Karpas-422 (cell line): ENCODE data around the gene PCSK1. TPM values are rescaled to one million over a fixed set of nuclear protein-coding genes. Genes with fewer than 3 reads are reported as not detected.

Source experiments
- DNase-seq: peaks from one replicate; pipeline ENCODE4 v3.0.0-alpha.2; 2015
- H2AFZ ChIP-seq: fragments of 200-600 bp; sonication (generic); 2 replicates; pipeline ENCODE4 v1.6.1; 2014; ENCODE audit warnings: antibody characterized with exemption, low read length, mixed read lengths
- H3K27ac ChIP-seq: fragments of 200-600 bp; sonication (generic); 2 replicates; pipeline ENCODE4 v1.5.1; 2014; ENCODE audit warnings: mild to moderate bottlenecking, low read length, moderate library complexity
- H3K27me3 ChIP-seq: fragments of 200-600 bp; sonication (generic); 2 replicates; pipeline ENCODE4 v1.6.1; 2014; ENCODE audit warnings: low read length, mixed read lengths
- H3K36me3 ChIP-seq: fragments of 200-600 bp; sonication (generic); 2 replicates; pipeline ENCODE4 v1.6.1; 2014; ENCODE audit warnings: low read length, mixed read lengths; ENCODE audit not compliant: insufficient read depth
- H3K4me1 ChIP-seq: fragments of 200-600 bp; sonication (generic); 2 replicates; pipeline ENCODE4 v1.6.1; 2014; ENCODE audit warnings: mild to moderate bottlenecking, low read length, mixed read lengths
- H3K4me2 ChIP-seq: fragments of 200-600 bp; sonication (generic); 2 replicates; pipeline ENCODE4 v1.6.1; 2014; ENCODE audit warnings: low read length, low read depth, mild to moderate bottlenecking; ENCODE audit not compliant: poor library complexity, severe bottlenecking
- H3K4me3 ChIP-seq: fragments of 200-600 bp; sonication (generic); 2 replicates; pipeline ENCODE4 v1.5.1; 2014; ENCODE audit warnings: mild to moderate bottlenecking, antibody characterized with exemption, low read length, mixed read lengths
- H3K79me2 ChIP-seq: fragments of 200-600 bp; sonication (generic); 2 replicates; pipeline ENCODE4 v1.6.1; 2014; ENCODE audit warnings: mild to moderate bottlenecking, low read length, mixed read lengths
- H3K9ac ChIP-seq: fragments of 200-600 bp; sonication (generic); 2 replicates; pipeline ENCODE4 v1.6.0; 2014; ENCODE audit warnings: low read length
- H3K9me2 ChIP-seq: fragments of 200-600 bp; sonication (generic), shearing (Covaris generic); replicated peaks from 2 replicates; pipeline ENCODE4 v1.6.0; 2014; ENCODE audit warnings: mild to moderate bottlenecking, low read length, moderate library complexity; ENCODE audit not compliant: insufficient read depth
- H3K9me3 ChIP-seq: fragments of 300-700, 200-600 bp; sonication (generic); 2 replicates; pipeline ENCODE4 v1.6.1; 2014; ENCODE audit warnings: low read length, mixed read lengths
- H4K20me1 ChIP-seq: fragments of 200-600 bp; sonication (generic); 2 replicates; pipeline ENCODE4 v1.6.1; 2014; ENCODE audit warnings: mild to moderate bottlenecking, antibody characterized with exemption, low read length, low read depth; ENCODE audit not compliant: insufficient read depth
- total RNA-seq: library from RNA; depleted of rRNA; stranded (reverse); fragments of >200 nt; shearing (Covaris generic); gene quantifications from 2 replicates; pipeline ENCODE4 v1.2.3, GENCODE V29; 2014; ENCODE audit warnings: low replicate concordance

PCSK1 gene
- total RNA-seq, 1 experiment from 2014 or later: not detected

GRCh38 chr5:96439477-96440184, 6.6 kb upstream of the PCSK1 start:
- no peaks in the 10 kb centered on the region for H3K4me1 ChIP-seq
- H3K9ac ChIP-seq: no peak overlapping the region
- no peaks in the 10 kb centered on the region for H3K9me2 ChIP-seq
- H3K36me3 ChIP-seq: no peaks in the 10 kb centered on the region
- no peak overlapping the region for H3K4me3 ChIP-seq
- no peak overlapping the region for H3K27ac ChIP-seq
- H3K4me2 ChIP-seq: no peak overlapping the region
- H3K79me2 ChIP-seq: no peaks in the 10 kb centered on the region
- no peak for DNase-seq
- no peak overlapping the region for H2AFZ ChIP-seq
- H4K20me1 ChIP-seq: no peaks in the 10 kb centered on the region
- H3K9me3 ChIP-seq: no peaks in the 10 kb centered on the region
- no peaks in the 10 kb centered on the region for H3K27me3 ChIP-seq

GRCh38 chr5:96434201-96434645, 1.2 kb upstream of the PCSK1 start:
- Histone ChIP-seq H2AFZ (no peak overlapping the region), H3K9ac (no peak overlapping the region), H4K20me1 (no peaks in the 10 kb centered on the region), H3K27me3 (no peaks in the 10 kb centered on the region), H3K4me2 (no peak overlapping the region), H3K9me3 (no peaks in the 10 kb centered on the region), H3K9me2 (no peaks in the 10 kb centered on the region), H3K4me3 (no peak overlapping the region), H3K4me1 (no peaks in the 10 kb centered on the region), H3K36me3 (no peaks in the 10 kb centered on the region), H3K79me2 (no peaks in the 10 kb centered on the region), H3K27ac (no peak overlapping the region)
- peak; percentile 64 for DNase-seq

GRCh38 chr5:96432216-96433065, 607 bp downstream of the PCSK1 start:
- H2AFZ ChIP-seq: no peak overlapping the region
- no peaks in the 10 kb centered on the region for H3K79me2 ChIP-seq
- no peaks in the 10 kb centered on the region for H3K4me1 ChIP-seq
- no peaks in the 10 kb centered on the region for H4K20me1 ChIP-seq
- no peaks in the 10 kb centered on the region for H3K9me3 ChIP-seq
- H3K27ac ChIP-seq: no peak overlapping the region
- no peak overlapping the region for H3K9ac ChIP-seq
- no peaks in the 10 kb centered on the region for H3K27me3 ChIP-seq
- no peaks in the 10 kb centered on the region for H3K9me2 ChIP-seq
- no peak for DNase-seq
- no peaks in the 10 kb centered on the region for H3K36me3 ChIP-seq
- H3K4me2 ChIP-seq: no peak overlapping the region
- no peak overlapping the region for H3K4me3 ChIP-seq

DNA sequence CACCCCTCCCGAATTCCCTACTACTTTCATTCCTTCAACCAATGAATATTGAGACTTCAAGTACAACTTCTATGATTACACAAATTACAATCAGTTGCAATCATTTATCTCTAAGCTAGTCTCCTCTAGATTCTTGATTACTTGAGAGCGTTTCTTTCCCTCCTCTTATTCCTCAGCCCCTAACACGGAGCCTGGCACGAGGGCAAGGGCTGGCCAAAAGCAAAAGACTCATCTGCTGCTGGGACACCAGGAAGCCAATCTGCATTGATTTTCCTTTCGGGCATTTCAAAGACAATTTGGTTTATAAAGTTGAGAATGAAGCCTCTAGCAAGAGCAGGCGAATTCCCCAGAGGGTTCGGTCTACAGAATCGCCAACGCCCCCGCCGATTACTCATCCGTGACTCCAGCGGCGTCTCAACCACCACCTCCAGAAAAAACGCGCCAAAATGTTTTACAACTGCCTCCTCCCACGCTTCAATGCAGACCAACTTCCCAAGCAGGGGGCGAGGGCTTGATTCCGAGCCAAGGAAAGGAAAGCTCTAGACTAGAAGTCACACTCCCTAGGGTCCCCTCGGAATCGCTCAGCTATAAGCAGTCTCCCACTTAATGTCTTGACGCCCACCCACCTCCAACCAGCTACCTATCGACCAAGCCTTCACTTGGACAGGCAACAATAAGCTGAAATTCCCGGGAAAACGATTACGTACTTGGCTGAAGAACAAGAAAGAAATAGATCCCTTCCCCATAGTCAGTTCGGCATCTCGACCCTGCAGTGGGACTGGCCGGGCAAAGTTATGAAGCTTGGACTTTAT, 1.5 kb downstream of the PCSK1 start:
- Histone ChIP-seq H3K4me2 (no peak overlapping the region), H3K79me2 (no peaks in the 10 kb centered on the region), H2AFZ (no peak overlapping the region), H3K9ac (no peak overlapping the region), H3K4me3 (no peak overlapping the region), H3K36me3 (no peaks in the 10 kb centered on the region), H3K4me1 (no peaks in the 10 kb centered on the region), H3K27me3 (no peaks in the 10 kb centered on the region), H3K9me3 (no peaks in the 10 kb centered on the region), H3K27ac (no peak overlapping the region), H3K9me2 (no peaks in the 10 kb centered on the region), H4K20me1 (no peaks in the 10 kb centered on the region)
- no peak for DNase-seq

- Histone ChIP-seq H3K4me3 (no peak overlapping the region), H3K9ac (no peak overlapping the region), H4K20me1 (no peaks in the 10 kb centered on the region), H2AFZ (no peak overlapping the region), H3K27ac (no peak overlapping the region), H3K36me3 (no peaks in the 10 kb centered on the region), H3K27me3 (no peaks in the 10 kb centered on the region), H3K79me2 (no peaks in the 10 kb centered on the region), H3K9me3 (no peaks in the 10 kb centered on the region), H3K4me2 (no peak overlapping the region), H3K4me1 (no peaks in the 10 kb centered on the region), H3K9me2 (no peaks in the 10 kb centered on the region)
- DNase-seq: peak; percentile 42
These were observed 5.2 kb downstream of the PCSK1 start for GRCh38 chr5:96427824-96428223.

- H3K4me2 ChIP-seq: no peak overlapping the region
- no peak overlapping the region for H2AFZ ChIP-seq
These were observed 6.2 kb downstream of the PCSK1 start for GRCh38 chr5:96426831-96427230.

GRCh38 chr5:96425443-96425842, 7.6 kb downstream of the PCSK1 start:
- no peaks in the 10 kb centered on the region for H4K20me1 ChIP-seq
- no peak overlapping the region for H3K4me2 ChIP-seq
- H3K9me2 ChIP-seq: no peaks in the 10 kb centered on the region
- no peak overlapping the region for H2AFZ ChIP-seq
- H3K79me2 ChIP-seq: no peaks in the 10 kb centered on the region
- H3K4me3 ChIP-seq: no peak overlapping the region
- no peaks in the 10 kb centered on the region for H3K4me1 ChIP-seq
- no peak overlapping the region for H3K27ac ChIP-seq
- no peaks in the 10 kb centered on the region for H3K27me3 ChIP-seq
- no peaks in the 10 kb centered on the region for H3K9me3 ChIP-seq
- no peak overlapping the region for H3K9ac ChIP-seq
- no peak for DNase-seq
- H3K36me3 ChIP-seq: no peaks in the 10 kb centered on the region

More at GRCh38 chr5:96426831-96427230, 6.2 kb downstream of the PCSK1 start:
- Histone ChIP-seq H3K9me3 (no peaks in the 10 kb centered on the region), H3K27me3 (no peaks in the 10 kb centered on the region), H3K79me2 (no peaks in the 10 kb centered on the region), H3K4me1 (no peaks in the 10 kb centered on the region), H3K4me3 (no peak overlapping the region), H3K36me3 (no peaks in the 10 kb centered on the region), H3K9me2 (no peaks in the 10 kb centered on the region), H3K27ac (no peak overlapping the region), H4K20me1 (no peaks in the 10 kb centered on the region), H3K9ac (no peak overlapping the region)
- DNase-seq: no peak

DNA sequence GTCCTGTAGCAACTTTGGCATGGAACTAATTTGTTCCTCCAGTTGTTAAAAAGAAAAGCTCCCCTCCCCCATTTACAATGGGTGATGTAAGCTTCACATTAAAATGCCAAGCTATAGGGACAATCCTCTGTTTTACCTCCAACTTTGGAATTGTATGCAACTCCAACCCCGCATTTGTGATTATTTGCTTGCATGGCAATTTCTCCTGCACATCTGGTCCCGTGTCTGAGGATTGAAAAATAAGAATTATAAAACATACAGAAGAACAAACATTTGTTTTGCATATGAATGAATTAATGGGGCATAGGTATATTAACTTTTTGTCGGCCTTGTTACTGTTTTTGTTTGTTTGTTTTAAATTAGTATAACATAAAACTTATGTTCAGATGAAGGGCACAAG, 17.2 kb downstream of the PCSK1 start:
- no peaks in the 10 kb centered on the region for H3K9me3 ChIP-seq
- H3K4me1 ChIP-seq: no peaks in the 10 kb centered on the region
- H3K27ac ChIP-seq: no peak overlapping the region
- H3K9me2 ChIP-seq: no peaks in the 10 kb centered on the region
- no peak overlapping the region for H3K4me3 ChIP-seq
- no peak overlapping the region for H2AFZ ChIP-seq
- no peaks in the 10 kb centered on the region for H3K79me2 ChIP-seq
- H4K20me1 ChIP-seq: no peaks in the 10 kb centered on the region
- H3K36me3 ChIP-seq: no peaks in the 10 kb centered on the region
- no peaks in the 10 kb centered on the region for H3K27me3 ChIP-seq
- no peak overlapping the region for H3K4me2 ChIP-seq
- DNase-seq: no peak
- no peak overlapping the region for H3K9ac ChIP-seq
